ENCODE measurements around the gene HSPBP1.

Gene HSPBP1

GRCh38 chr19:55264531-55264930 lies 15.4 kb downstream of the HSPBP1 start:
- H3K27ac ChIP-seq: no peak overlapping the region
- TF ChIP-seq ZFX (IDR thresholded peaks at IDR 0.05; ENCODE audit: borderline replicate concordance): no peak
- TF ChIP-seq CTCF (IDR thresholded peaks at IDR 0.05): no peak

GRCh38 chr19:55262359-55262758 lies 17.6 kb downstream of the HSPBP1 start:
- TF ChIP-seq ZFX (IDR thresholded peaks at IDR 0.05; ENCODE audit: borderline replicate concordance) (no peak), CTCF (IDR thresholded peaks at IDR 0.05) (no peak)
- no peak overlapping the region for H3K27ac ChIP-seq

- TF ChIP-seq ZFX (IDR thresholded peaks at IDR 0.05; ENCODE audit: borderline replicate concordance) (no peak), CTCF (IDR thresholded peaks at IDR 0.05) (no peak)
- no peak overlapping the region for H3K27ac ChIP-seq
Measured at GRCh38 chr19:55261671-55262126, 18.2 kb downstream of the HSPBP1 start.

- TF ChIP-seq ZFX (IDR thresholded peaks at IDR 0.05; ENCODE audit: borderline replicate concordance): no peak
- no peak for TF ChIP-seq CTCF (IDR thresholded peaks at IDR 0.05)
- H3K27ac ChIP-seq: peak overlapping the region; percentile 95
Measured at GRCh38 chr19:55259540-55260210, 20.2 kb downstream of the HSPBP1 start.

- peak within 1 kb of the TSS; percentile 95 for H3K27ac ChIP-seq
- TF ChIP-seq ZFX (IDR thresholded peaks at IDR 0.05; ENCODE audit: borderline replicate concordance) (no peak), CTCF (IDR thresholded peaks at IDR 0.05) (no peak)
Measured at GRCh38 chr19:55258828-55259539, 20.9 kb downstream of the HSPBP1 start, which contains the start of gene PPP6R1. PPP6R1 (minus strand) TSS chr19:55259017; CDS start chr19:55247103, 11,914 bp downstream.

- TF ChIP-seq CTCF (IDR thresholded peaks at IDR 0.05): no peak
- no peak for TF ChIP-seq ZFX (IDR thresholded peaks at IDR 0.05; ENCODE audit: borderline replicate concordance)
- peak overlapping the region; percentile 95 for H3K27ac ChIP-seq
Measured at GRCh38 chr19:55258476-55258827, 21.5 kb downstream of the HSPBP1 start.

All from 22Rv1 (cell line).